ENCODE results near the gene FCRL1. TPM values are rescaled to one million over a fixed set of nuclear protein-coding genes. Genes with fewer than 3 reads are reported as not detected.

FCRL1 gene
- total and polyA plus RNA-seq, 10 of the 15 experiments (the other 5 are each of a cell fraction or from before 2014, with no cell fraction given) = 0.23 to 2.4 (median 0.87) TPM; not detected in 2

DNA sequence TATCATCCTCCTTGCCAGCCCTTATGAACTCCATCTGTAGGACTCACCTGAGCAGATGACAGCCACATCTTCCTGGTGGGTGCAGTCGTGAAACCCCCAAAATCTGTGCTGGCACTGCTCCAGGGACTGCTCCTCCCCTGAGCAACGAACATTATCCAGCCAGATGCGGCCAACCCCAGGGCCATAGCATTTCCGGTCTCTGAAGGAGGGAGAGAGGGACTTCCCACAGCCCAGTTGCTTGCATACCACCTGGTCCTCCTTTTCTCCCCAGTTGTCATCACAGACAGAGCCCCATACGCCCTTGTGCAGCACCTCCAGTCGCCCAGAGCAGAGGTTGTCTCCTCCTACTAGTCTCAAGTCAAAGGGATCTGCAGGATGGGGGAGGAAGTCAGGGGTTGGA lies 13.2 kb upstream of the FCRL1 start:
- no TSS peak for BruUV-seq (replicated peaks)
- POLR2A ChIA-PET = no interaction called here

More for the DNA sequence above, 13.2 kb upstream of the FCRL1 start:
- ATAC-seq = peak; percentile 65
- ChIA-PET RAD21 (ENCODE audit: unreplicated experiment) (no interaction called here), SMC1A (ENCODE audit: uncharacterized antibody, unreplicated experiment) (interaction anchor here (0.7 to 1.0 kb wide), 2 partner anchors 24 to 174 kb away, joined by 3 read pairs; no protein-coding TSS in a partner anchor), CTCF (no interaction called here)
- no peak for FAIRE-seq
- H3K4me1 ChIP-seq (ENCODE audit: control insufficient read depth, insufficient read depth, low read length) = peaks cover 42% of the 10 kb centered on the region
- no peak for DNase-seq (ENCODE audit: low read depth, low spot score)
- no peak overlapping the region; the same call in 1 of the 2 replicates for H2AFZ ChIP-seq (ENCODE audit: control insufficient read depth, low read depth, low read length)
- H3K36me3 ChIP-seq (ENCODE audit: control insufficient read depth in 2 of 2, insufficient read depth in 2 of 2, low read length in 1 of 2) = no peaks in the 10 kb centered on the region
- no peak overlapping the region for H3K9ac ChIP-seq (ENCODE audit: control insufficient read depth, insufficient read depth, low read length)
- TF ChIP-seq IKZF1 (conservative IDR thresholded peaks at IDR 0.05) (0 out of 2 replicates have a peak, but pooled peaks have one; percentile 18), ETV6 (conservative IDR thresholded peaks at IDR 0.05 in 1 of 2, IDR thresholded peaks at IDR 0.05 in 1 of 2; ENCODE audit: borderline replicate concordance in 1 of 2, low read depth in 1 of 2) (peak in 1 of 2 experiments; percentile 82; a peak in 2 of 4 replicates), FOXM1 (IDR thresholded peaks at IDR 0.05; ENCODE audit: low read depth, low read length) (peak; percentile 22; the same call in 1 of the 2 replicates), ASH2L (IDR thresholded peaks at IDR 0.05; ENCODE audit: borderline replicate concordance, low read depth) (no peak), STAT3 (IDR thresholded peaks at IDR 0.05; ENCODE audit: low read depth, low read length) (no peak), EGR1 (IDR thresholded peaks at IDR 0.05; ENCODE audit: borderline replicate concordance in 1 of 2, low read depth in 2 of 2, low read length in 2 of 2) (0 out of 3 replicates have a peak, but pooled peaks of 1 of the 2 experiments have one; percentile 9), CREM (IDR thresholded peaks at IDR 0.05; ENCODE audit: low read depth) (peak; percentile 35; the same call in 1 of the 2 replicates), TCF3 (IDR thresholded peaks at IDR 0.05; ENCODE audit: borderline replicate concordance, insufficient read depth, low read depth, low read length) (0 out of 2 replicates have a peak, but pooled peaks have one; percentile 30), EED (IDR thresholded peaks at IDR 0.05; ENCODE audit: low read depth) (peak; percentile 94), RUNX3 (IDR thresholded peaks at IDR 0.05; ENCODE audit: low read length) (peak; percentile 46), TCF12 (IDR thresholded peaks at IDR 0.05; ENCODE audit: low read depth, low read length) (0 out of 2 replicates have a peak, but pooled peaks have one; percentile 29)
- TF ChIP-seq, protein P1, sequence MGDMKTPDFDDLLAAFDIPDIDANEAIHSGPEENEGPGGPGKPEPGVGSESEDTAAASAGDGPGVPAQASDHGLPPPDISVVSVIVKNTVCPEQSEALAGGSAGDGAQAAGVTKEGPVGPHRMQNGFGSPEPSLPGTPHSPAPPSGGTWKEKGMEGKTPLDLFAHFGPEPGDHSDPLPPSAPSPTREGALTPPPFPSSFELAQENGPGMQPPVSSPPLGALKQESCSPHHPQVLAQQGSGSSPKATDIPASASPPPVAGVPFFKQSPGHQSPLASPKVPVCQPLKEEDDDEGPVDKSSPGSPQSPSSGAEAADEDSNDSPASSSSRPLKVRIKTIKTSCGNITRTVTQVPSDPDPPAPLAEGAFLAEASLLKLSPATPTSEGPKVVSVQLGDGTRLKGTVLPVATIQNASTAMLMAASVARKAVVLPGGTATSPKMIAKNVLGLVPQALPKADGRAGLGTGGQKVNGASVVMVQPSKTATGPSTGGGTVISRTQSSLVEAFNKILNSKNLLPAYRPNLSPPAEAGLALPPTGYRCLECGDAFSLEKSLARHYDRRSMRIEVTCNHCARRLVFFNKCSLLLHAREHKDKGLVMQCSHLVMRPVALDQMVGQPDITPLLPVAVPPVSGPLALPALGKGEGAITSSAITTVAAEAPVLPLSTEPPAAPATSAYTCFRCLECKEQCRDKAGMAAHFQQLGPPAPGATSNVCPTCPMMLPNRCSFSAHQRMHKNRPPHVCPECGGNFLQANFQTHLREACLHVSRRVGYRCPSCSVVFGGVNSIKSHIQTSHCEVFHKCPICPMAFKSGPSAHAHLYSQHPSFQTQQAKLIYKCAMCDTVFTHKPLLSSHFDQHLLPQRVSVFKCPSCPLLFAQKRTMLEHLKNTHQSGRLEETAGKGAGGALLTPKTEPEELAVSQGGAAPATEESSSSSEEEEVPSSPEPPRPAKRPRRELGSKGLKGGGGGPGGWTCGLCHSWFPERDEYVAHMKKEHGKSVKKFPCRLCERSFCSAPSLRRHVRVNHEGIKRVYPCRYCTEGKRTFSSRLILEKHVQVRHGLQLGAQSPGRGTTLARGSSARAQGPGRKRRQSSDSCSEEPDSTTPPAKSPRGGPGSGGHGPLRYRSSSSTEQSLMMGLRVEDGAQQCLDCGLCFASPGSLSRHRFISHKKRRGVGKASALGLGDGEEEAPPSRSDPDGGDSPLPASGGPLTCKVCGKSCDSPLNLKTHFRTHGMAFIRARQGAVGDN (IDR thresholded peaks at IDR 0.05) = no peak
- H3K4me2 ChIP-seq (ENCODE audit: control insufficient read depth, insufficient read depth) = peak overlapping the region; percentile 31
- no peaks in the 10 kb centered on the region for H3K79me2 ChIP-seq (ENCODE audit: control insufficient read depth, insufficient read depth, low read length)
- in situ Hi-C loops (cut with MboI) = no loop called here
- H4K20me1 ChIP-seq (ENCODE audit: control insufficient read depth, insufficient read depth) = no peaks in the 10 kb centered on the region
- 4% methylated on average over 6 of the region's 6 CpGs for WGBS (ENCODE audit: insufficient coverage, insufficient replicate concordance, low lambda C conversion rate, missing lambda C conversion rate)
- H3K27me3 ChIP-seq (replicated peaks in 1 of 2; ENCODE audit: control insufficient read depth in 2 of 2, insufficient read depth in 2 of 2, low read length in 1 of 2) = no peaks in the 10 kb centered on the region
- H3K9me3 ChIP-seq (replicated peaks; ENCODE audit: control insufficient read depth, insufficient read depth, low read length) = no peaks in the 10 kb centered on the region
- no peak overlapping the region for H3K27ac ChIP-seq (ENCODE audit: control insufficient read depth, insufficient read depth)
- H3K4me3 ChIP-seq = no peak overlapping the region
- intact Hi-C loops (cut with micrococcal nuclease; ENCODE audit: unreplicated experiment) = no loop called here
